NB4 (cell line): ENCODE data around the gene PLA2G2D.

Source experiments
- CTCF ChIP-seq: IDR thresholded peaks from one replicate; pipeline ENCODE4 v1.5.1; 2012; ENCODE audit warnings: low read depth, low read length
- MAX ChIP-seq: IDR thresholded peaks from 2 replicates; pipeline ENCODE4 v1.6.1; 2011; ENCODE audit warnings: low read depth, low read length
- MYC ChIP-seq: IDR thresholded peaks from 2 replicates; pipeline ENCODE4 v1.6.1; 2011; ENCODE audit warnings: low read depth, low read length
- POLR2A ChIP-seq: IDR thresholded peaks from 2 replicates; pipeline ENCODE4 v1.6.1; 2011; ENCODE audit warnings: mild to moderate bottlenecking; ENCODE audit not compliant: insufficient read length; ENCODE audit errors: extremely low read depth

- no peak for TF ChIP-seq CTCF
- no peak for TF ChIP-seq POLR2A
- no peak for TF ChIP-seq MAX
- TF ChIP-seq MYC: no peak
Observed at GRCh38 chr1:20070357-20070756, 49.0 kb downstream of the PLA2G2D start.
